Measurements from ENCODE around the gene TMEM229B.

Gene TMEM229B

DNA sequence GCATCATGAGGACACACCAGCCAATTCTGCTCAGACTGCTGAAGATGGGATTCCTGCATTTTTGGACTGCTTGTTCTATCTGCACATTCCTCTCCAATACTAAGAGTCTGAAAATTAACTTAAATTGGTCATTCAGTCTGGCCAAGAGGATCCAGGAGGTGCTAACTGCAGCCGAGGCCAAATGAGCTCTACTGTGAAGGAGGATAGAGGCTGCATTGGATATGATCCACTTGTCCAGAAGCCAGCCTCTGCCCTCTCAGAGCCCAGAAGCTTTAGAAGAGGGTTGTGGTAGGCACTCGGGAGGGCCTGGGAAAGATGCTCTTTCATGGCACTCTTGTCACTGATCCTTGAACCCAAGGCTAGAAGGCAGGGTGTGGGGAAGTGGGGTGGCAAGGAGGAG is 39.4 kb downstream of the TMEM229B start:
- no peak for DNase-seq

DNA sequence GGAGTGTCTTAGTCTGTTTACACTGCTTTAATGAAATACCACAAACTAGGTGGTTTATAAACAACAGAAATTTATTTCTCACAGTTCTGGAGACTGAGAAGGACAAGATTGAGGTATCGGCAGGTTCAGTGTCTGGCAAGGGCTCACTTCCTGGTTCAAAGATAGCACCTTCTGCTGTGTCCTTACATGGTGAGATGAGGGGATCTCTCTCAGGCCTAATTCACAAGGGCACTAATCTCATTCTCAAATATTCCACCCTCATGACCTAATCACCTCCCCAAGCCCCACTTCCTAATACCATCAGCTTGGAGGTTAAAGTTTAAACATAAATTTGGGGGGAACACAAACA is 41.5 kb downstream of the TMEM229B start:
- DNase-seq = no peak

DNA sequence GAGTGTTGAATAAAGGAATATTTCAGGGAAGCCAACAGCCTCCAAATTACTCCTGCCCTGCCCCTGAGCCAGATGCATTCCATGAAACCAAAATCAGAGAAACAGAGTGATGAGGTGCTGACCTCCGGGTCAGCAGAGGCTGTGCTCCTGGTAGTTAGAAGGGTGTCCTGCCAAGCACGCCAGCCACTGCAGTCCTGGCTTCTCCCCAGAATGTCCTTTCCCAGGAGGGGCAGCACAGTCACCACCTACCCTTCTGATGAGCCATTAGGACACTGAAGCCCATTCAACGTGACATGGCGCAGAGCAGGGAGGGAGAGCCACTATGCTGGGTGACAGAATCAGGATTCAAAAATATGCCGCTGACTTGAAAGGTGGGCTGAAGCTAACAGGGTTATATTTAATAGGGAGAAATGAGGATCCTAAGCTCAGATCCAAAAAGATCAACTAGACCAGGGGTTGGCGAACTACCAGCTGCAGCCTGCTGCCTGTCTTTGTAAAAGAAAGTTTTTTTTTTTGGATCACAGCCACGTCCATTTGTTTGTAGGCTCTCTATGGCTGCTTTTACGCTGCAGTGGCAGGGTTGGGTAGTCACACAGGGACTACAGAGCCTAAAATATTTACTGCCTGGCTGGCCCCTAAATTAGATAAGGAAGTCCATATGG is 42.0 kb downstream of the TMEM229B start:
- DNase-seq = no peak

DNA sequence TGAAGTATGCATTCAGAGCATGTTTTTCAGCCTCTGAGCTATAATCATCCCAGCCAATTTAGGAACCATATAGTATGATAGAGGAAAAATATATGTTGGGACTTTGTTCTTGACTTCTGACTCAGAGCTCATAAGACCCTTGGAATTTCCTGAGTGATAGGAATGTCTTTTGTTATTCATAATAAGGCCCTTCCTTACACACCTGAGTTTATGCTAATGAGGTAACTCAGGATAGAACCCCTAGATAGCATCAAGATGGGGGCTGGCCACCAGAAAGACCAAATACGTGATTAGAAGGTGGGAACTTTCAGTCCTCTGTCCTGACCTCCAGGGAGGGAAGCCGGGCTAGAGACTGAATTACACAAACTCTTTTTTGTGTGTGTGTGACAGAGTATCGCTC is 44.1 kb downstream of the TMEM229B start:
- no peak for DNase-seq

DNA sequence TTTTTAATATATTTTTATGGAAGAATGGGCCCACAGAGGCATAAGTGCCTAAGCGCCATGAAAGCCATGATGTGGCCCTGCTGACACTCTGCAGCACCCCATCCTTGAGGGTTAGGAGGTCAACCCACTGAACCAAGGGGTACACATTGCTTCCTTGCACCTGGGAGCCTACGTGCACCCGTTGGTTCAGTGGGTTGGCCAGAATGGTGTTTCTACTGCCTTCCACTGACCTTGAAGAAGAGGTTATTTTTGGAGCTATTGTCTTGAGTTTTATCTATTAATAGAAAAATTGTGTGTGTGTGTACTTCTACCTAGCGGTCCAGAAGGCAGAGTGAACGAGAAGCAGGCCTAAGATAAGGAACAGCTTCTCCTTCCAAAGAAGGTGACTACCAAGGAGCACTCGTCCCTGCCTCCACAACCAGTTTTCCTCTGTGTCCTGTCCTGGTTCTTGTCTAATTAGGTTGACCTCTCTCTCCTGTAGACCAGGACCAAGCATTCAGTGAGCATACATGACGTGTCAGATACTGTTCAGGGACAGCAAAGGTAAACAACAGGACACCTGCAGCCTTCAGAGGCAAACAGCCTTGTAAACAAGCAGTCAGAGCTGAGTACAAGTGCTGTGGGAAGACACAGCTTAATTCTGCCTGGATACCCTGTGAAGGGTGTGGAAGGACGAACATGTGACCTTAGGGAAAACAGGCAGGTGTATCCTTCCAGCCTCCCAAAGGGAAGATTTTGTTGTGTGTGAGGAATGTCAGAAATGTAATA is 46.2 kb downstream of the TMEM229B start:
- no peak for DNase-seq

DNA sequence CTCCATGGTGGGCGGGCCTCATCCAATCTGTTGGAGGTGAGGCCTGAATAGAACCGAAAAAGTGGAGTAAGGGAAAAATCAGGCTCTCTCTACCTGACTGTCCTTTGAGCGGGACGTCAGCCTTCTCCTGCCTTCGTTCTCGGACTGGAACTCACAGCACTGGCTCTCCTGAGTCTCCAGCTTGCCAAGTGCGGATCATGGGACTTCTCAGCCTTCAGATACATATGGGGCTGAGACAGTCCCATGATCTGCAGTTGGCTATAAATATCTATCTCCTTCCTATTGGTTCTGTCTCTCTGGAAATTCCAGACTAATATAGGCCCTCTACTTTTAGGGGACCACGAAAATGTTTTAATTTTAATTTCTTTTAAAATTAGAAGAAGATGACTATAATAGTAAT is 46.8 kb downstream of the TMEM229B start:
- no peak for DNase-seq

DNA sequence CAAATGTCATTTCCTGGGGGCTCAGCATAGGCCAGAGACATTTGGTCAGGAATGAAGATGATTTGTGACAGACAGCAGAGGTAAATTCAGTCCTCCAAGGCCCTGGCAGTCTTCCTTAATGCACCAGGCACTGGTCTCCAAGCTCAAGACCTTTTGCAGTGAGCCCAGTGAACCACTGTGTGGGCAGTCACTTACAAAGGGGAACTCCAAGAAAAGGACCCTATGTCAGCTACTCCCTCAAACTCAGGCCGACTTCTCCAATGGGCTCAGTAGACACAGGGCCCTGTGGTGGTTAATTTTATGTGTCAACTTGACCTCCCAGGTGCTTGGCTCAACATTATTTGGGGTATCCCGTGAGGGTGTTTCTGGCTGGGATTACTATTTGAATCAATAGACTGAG is 47.3 kb downstream of the TMEM229B start:
- DNase-seq = no peak

DNA sequence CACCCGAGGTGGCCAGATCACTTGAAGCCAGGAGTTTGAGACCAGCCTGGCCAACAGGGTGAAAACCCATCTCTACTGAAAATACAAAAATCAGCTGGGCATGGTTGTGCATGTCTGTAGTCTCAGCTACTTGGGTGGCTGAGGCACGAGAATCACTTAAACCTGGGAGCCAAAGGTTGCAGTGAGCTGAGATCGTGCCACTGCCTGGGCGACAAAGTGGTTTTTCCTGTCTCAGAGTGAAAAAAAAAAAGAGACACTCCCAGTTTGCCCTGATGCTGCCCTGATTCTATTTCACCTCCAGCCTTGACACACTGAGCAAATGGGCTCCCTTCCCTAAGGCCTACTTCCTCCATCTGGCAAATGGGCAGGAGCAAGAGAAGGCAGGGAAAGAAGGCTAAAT is 48.0 kb downstream of the TMEM229B start:
- no peak for DNase-seq

DNA sequence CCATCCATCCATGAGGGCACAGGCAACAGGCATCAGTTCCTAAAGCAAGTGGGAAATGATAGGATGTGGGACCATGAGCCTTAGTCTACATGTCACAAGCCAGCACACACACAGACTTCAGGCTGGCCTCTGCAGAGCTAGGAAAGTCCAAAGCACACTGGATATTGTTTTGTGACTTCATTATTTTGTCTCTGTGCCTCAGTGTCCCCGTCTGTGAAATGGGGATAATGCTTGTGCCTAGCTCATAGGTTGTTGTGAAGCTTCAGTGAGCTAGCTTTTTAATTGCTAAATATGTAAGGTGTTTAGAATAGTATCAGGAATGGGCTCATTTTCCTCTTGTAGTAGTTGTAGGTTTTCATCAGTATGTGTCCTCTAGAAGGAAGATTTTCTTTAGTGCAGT is 49.6 kb downstream of the TMEM229B start:
- DNase-seq = no peak

DNA sequence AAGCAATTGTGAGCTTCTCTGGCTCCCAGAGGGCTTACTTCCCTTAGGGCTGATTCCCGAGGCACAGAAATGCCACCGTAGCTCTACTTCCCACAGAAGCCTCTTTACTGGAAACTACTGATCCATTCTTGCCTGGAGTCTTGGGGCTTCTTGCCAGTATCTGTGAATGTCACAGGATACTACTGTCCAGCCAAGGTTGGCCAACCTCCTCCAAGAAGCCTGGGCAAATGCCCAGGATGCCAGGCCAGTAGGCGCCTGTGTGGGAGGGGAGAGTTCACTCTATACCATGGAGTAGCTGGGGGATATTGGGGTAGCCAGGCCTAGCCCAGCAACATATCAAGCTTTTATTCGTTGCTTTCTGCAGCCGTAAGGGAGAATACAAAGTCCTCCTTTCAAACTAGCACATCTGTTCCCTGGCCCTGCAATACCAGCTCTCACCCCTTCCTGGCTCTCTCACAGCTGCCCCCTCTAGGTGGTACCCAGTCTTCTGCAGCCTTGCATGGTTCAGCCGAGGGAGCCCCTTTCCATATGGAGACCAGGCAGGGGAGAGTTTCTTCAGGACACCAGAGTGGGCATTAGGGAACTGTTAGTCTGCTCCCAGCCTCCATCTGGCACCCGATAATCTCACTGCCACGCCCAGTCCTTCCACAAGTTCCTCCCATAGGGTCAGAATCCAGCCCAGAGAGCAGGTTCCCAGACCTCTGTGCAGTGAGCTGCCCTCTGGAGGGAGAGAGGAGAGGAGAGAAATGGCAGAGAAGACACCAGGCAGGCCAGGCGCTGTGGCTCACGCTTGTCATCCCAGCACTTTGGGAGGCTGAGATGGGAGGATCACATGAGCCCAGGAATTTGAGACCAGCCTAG is 52.3 kb downstream of the TMEM229B start:
- DNase-seq = no peak

DNA sequence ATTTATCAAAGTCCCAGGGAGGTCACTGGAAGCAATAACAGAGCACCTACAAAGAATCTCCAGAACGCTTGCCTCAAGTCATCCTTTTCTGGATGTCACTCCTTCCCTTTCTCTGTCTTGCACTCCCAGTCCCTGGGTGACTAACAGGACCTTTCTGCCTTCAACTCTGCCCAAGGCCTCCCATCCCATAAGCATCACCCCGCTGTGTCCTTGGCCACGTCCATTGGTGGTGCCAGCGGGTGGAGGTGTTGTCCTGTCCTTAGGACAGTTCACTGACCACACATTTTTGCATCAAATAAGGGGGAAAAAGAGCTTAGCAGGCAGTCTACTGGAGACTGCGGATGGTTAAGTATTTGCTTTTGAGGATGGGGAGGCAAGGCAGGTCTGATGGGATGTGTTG is 52.9 kb downstream of the TMEM229B start:
- DNase-seq = no peak

DNA sequence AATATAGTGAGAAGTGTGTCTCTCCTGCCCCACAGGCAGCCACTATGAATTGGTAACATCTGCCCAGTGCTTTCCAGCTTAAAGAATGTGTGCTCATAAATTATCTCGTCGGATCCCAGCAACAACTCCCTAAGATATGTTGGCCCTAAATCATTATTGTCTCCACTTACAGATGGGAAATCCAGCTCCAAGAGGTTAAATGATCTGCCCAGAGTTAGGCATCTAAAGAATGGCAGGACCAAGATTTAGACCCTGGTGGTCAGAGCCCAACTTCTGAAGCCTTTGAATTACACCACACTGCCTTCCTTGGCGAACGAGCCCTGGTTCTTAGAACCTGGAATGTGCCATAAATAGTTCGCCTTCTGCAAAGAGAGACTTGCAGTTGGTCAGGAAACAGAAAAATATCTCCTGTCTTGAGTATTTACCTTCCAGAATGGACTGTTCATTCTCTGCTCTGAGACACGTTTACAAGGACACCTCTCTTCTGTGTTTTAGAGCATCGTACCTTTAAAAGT is 56.4 kb downstream of the TMEM229B start:
- no peak for DNase-seq

DNA sequence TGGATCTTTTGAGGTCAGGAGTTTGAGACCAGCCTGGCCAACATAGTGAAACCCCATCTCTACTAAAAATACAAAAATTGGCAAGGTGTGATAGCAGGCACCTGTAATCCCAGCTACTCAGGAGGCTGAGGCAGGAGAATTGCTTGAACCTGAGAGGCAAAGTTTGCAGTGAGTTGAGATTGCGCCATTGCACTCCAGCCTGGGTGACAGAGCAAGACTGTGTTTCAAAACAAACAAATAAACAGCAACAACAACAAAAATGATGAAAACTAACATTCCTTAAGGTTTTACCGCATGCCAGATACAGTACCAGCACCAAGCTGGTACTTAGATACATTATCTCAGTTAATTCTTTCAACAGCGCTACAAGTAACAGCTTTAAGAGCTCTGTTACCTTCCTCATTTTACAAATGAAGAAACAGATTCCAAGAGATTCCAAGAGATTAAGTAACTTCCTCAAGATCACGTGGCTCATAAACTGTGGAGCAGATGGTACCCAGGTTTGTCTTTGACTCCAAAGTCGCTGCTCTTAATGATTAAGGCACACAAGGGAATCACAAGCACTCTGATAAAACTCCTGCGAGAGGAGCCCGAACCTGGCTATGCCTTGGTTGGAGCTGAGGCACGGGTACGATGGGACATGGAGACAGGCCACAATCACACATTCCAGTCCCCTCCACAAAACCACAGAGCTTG is 58.9 kb downstream of the TMEM229B start:
- DNase-seq = no peak

DNA sequence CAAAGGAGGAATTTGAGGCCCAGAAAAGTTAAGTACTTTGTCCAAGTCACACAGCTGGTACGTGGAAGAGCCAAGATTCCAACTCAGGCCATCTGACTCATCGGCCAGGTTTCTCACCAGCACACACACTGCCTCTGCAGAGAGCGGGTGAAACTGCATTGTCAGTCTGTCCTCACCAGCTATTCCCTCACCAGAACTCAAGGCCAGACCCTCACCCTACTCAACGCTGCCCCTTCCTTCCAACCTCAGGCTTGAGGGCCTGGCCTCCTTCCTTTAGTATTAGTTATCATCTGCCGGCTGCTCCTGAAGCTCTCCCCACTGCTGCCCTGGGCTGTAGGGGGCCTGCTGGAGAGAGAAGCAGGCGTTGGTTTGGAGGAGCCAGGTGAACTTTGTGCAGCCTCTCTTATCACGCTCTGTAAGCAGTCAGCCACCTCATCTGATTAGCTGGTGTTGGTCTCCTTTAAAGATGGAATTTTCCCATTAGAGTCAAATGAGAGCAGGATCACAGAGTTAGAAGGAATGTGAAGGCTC is 60.0 kb downstream of the TMEM229B start:
- DNase-seq = no peak

DNA sequence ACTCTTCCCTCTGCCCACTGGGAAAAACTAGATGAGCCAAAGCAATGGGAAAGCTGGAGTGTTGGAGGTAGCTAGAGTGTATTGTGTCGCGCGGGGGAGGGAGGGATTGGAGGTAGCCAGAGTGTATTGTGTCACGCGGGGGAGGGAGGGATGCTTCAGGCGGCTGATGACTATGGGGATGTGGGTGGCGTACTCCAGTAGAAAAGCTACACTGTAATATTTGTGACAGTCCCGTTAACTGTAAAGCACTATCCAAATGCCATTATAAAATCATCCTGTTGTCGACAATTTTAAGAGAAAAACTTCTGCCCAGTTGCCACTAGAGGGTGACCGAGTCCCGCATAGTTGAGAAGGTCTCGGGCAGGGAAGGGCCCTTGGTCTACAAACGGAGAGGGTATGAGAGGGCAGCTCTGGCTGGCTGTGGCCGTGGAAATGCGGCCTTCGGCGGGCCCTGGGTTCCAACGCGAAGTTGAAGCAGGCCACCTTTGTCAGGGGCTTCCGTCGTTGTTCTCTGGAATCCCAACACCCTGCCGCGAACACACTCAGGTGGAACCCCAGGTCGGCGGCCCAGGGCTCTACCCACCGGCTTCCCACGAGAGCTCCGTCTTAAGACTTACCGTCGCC is 61.4 kb downstream of the TMEM229B start:
- DNase-seq = peak; percentile 70

DNA sequence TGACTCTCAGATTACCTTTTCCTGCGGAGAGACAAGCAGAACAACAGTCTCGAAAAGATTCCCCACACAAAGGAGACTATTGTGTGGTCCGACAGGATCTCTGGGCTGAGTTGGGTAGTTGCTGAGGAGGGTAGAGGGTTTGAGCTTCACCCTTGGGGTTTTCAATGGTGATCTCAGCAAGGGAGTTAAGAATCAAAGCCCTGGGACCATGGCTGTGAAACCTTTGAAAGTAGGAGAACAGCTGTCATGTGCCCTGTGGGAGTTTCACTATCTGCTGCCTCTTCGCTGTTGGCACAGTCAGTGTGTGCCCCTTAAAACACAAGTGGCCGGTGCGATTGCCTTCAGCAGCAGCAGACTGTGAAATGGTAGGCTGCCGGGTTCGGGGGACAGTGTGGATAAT is 62.4 kb downstream of the TMEM229B start:
- no peak for DNase-seq

DNA sequence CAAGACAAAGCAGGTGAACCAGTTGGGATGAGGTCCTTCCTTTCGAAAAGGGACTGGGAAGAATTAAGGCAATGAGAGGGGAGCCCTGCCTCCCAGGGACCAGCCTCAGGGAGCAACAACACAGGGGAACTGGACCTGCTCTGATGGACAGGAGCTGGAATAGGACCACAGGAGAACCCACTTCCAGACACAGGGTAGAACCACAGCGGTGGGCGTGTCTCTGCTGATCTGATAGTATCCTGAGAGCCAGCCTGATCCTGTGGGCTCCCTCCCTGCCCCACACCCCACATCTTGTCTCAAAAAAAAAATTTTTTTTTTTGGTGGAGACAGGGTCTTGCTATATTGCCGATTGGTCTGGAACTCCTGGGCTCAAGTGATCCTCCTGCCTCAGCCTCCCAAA is 62.9 kb downstream of the TMEM229B start:
- DNase-seq = no peak

DNA sequence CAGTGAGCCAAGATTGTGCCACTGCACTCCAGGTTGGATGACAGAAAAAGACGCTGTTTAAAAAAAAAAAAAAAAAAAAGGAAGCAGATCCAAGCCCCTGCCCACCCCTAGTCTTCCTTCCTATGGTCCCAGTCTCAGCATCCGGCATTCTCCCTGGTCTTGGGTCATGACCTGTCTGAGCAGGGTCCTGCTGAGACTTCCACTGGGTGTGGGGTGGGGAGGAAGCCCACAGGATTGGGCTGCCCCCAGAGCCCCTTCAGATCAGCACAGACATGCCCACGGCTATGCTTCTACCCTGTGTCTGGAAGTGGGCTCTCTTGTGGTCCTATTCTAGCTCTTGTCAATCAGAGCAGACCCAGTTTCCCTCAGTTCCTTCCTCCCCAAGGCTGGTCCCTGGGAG is 64.0 kb downstream of the TMEM229B start:
- DNase-seq = no peak

DNA sequence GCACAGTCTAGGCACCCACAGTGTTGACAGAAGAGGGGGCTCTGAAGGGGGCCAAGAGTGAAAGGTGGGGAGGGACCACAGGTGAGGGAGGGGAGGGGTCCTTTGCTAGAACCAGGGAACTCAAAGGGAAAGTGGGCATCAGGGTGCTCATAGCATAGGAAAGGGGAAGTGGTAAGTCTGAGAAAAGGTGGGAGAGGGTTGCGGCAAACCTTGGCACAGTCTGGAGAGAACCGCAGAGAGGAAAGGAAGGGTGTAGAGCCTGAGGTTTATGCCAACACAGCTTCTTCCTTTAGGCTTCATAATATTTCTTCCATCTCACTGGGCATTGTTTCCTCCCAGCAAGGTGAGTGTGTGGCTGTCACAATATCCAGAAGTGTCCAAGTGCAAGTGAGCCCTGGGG is 65.1 kb downstream of the TMEM229B start:
- DNase-seq = no peak

DNA sequence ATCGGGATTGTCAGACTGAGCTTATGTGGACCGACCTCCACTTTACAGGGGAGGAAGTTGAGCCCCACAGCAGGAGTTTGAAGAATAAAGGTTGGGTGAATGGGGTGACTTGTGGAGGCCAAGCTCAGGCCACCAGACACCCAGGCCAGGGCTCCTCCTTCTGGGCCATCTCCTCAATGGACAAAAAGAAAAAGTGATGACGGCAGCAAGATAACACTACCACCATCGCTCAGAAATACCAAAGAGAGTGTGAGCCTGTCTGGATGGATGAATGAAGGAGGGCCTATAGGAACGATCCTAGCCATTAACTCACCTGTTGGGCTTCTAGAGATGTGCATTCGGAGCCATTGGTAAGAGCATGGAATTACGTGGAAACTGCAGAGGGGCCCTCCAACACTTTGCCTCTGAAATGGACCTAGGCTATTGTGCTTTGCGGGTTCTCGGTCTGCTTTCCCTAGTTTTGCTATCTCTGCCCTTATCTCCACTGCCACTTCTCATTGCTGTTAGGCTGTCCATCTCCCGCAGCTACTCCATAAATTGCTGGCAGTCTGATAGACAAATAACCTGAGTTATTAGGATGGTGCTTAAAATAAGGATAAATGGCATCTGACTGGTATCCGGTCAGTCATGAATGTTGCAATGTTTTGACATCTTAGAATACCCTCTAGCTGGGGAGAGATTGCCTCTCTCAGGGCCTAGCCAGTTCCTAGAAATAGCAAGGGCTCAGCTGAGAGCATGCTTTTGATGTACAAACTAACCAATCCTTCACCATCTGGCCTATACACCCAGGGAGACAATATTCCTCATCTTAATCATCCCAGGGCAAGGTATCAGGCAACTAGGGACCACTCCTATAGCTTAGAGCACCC is 66.9 kb downstream of the TMEM229B start:
- no peak for DNase-seq
